Esophagus muscularis mucosa (tissue), 4 donors: ENCODE measurements around the gene VWA1. TPM values are rescaled to one million over a fixed set of nuclear protein-coding genes. Genes with fewer than 3 reads are reported as not detected.
"Not testable (repeated sequence)": the region's sequence is repeated elsewhere in the genome, so short reads cannot be mapped to it uniquely, and the experiment has no call there.

Source experiments
- DNase-seq: peaks from one replicate; pipeline ENCODE4 v3.0.0-alpha.2; 2017; ENCODE audit errors: extremely low spot score
- H3K27ac ChIP-seq, 4 donors: fragments of 200-600 bp; sonication (generic); replicated peaks in 1 of 4; 1 replicate in 3 of 4; 2 replicates in 1 of 4; pipeline ENCODE4 v1.5.1; 2016 to 2019; ENCODE audit warnings: mild to moderate bottlenecking in 1 of 4
- H3K27me3 ChIP-seq, 4 donors: fragments of 200-600 bp; sonication (generic); one replicate each; pipeline versions ENCODE4 v1.5.1 to v1.6.0; 2016 to 2019
- H3K36me3 ChIP-seq, 4 donors: fragments of 200-600 bp; sonication (generic); one replicate each; pipeline ENCODE4 v1.5.1; 2016 to 2019
- H3K4me1 ChIP-seq, 4 donors: fragments of 200-600 bp; sonication (generic); one replicate each; pipeline ENCODE4 v1.5.1; 2016 to 2019
- H3K4me3 ChIP-seq, 4 donors: fragments of 200-600 bp; sonication (generic); 1 replicate in 2 of 4; 2 replicates in 2 of 4; pipeline ENCODE4 v1.5.1; 2016 to 2019; ENCODE audit warnings: mild to moderate bottlenecking in 4 of 4, moderate library complexity in 1 of 4
- H3K9me3 ChIP-seq, 4 donors: fragments of 200-600 bp; sonication (generic); 1 replicate in 3 of 4; 2 replicates in 1 of 4; pipeline ENCODE4 v1.5.1; 2016 to 2019
- CTCF ChIP-seq, 3 experiments: fragments of 200-600 bp in 2 of 3; fragments of 450-650 bp in 1 of 3; sonication (generic) in 2 of 3; IDR thresholded peaks; one replicate each; pipeline ENCODE4 v1.5.1; 2017 to 2019; ENCODE audit warnings: antibody characterized with exemption in 3 of 3, mild to moderate bottlenecking in 2 of 3, moderate library complexity in 1 of 3
- EP300 ChIP-seq: sonication (generic); formaldehyde crosslinking; IDR thresholded peaks from one replicate; pipeline ENCODE4 v1.6.1; 2017; ENCODE audit warnings: antibody characterized with exemption
- POLR2A ChIP-seq: fragments of 450-650 bp; IDR thresholded peaks from one replicate; pipeline ENCODE4 v1.6.1; 2017; ENCODE audit warnings: antibody characterized with exemption, moderate library complexity, mild to moderate bottlenecking, low read depth
- POLR2AphosphoS5 ChIP-seq, 2 donors: sonication (generic); formaldehyde crosslinking; IDR thresholded peaks; one replicate each; pipeline ENCODE4 v1.6.1; 2017; ENCODE audit warnings: antibody characterized with exemption in 2 of 2
- WGBS: methylation state at CpG from one replicate; pipeline ENCODE4 v1.1.5; 2018; 5-methylcytosine and 5-hydroxymethylcytosine counted together
- intact Hi-C: fragments of 100-400 bp; cut with DNase I; formaldehyde crosslinking; loops from one replicate; pipeline ENCODE4 v1.15.1; 2023
- total RNA-seq, 4 donors: library from RNA; depleted of rRNA; stranded (reverse); fragments of >200 nt; gene quantifications; one replicate each; pipeline versions ENCODE4 v1.1.0 to v1.2.1, GENCODE V29; 2016

The VWA1 gene
- total RNA-seq, 4 donors from 2014 or later = 99.7 to 168 (median 116) TPM

- 12% methylated on average over 16 of the region's 16 CpGs for WGBS
- Histone ChIP-seq H3K9me3 (no peaks in the 10 kb centered on the region), H3K4me1 (peaks cover 21 to 33% (median 25%) of the 10 kb centered on the region in 4 donors), H3K4me3 (peak overlapping the region; percentile 80 to 89 (median 83)), H3K27ac (peak overlapping the region; percentile 84 to 88 (median 86)), H3K36me3 (no peaks in the 10 kb centered on the region), H3K27me3 (no peaks in the 10 kb centered on the region)
- TF ChIP-seq POLR2AphosphoS5 (IDR thresholded peaks at IDR 0.05) (no peak), CTCF (IDR thresholded peaks at IDR 0.05) (no peak), EP300 (no peak)
- intact Hi-C loops = no loop called here
- no peak for DNase-seq
Observed at GRCh38 chr1:1470626-1471388, 35.3 kb downstream of the VWA1 start.

- intact Hi-C loops = no loop called here
- Histone ChIP-seq H3K36me3 (peaks cover 0 to 1% (median 0%) of the 10 kb centered on the region in 4 donors), H3K27me3 (no peaks in the 10 kb centered on the region), H3K4me1 (peaks cover 21 to 33% (median 25%) of the 10 kb centered on the region in 4 donors), H3K4me3 (peak within 1 kb of the TSS; percentile 80 to 89 (median 83)), H3K9me3 (no peaks in the 10 kb centered on the region), H3K27ac (peak within 1 kb of the TSS; percentile 84 to 88 (median 86))
- no peak for TF ChIP-seq EP300
- peak; percentile 87 to 95 for TF ChIP-seq POLR2AphosphoS5 (IDR thresholded peaks at IDR 0.05)
- TF ChIP-seq CTCF (IDR thresholded peaks at IDR 0.05) = peak in 1 of 3 experiments; percentile 21
- no peak for TF ChIP-seq POLR2A
- WGBS = 0% methylated on average over 29 of the region's 87 CpGs
- peak; percentile 98 for DNase-seq
Observed at GRCh38 chr1:1471389-1472052, 36.0 kb downstream of the VWA1 start, which contains the start of gene ATAD3B. TSS of gene ATAD3B (plus strand) at chr1:1471765. CDS start at chr1:1471885, 120 bp downstream.

GRCh38 chr1:1472053-1472876, 36.8 kb downstream of the VWA1 start:
- WGBS = 14% methylated on average over 11 of the region's 65 CpGs
- H3K36me3 ChIP-seq, intact Hi-C loops, DNase-seq, H3K9me3 ChIP-seq, H3K27me3 ChIP-seq: not testable (repeated sequence)
- peak overlapping the region; percentile 80 to 89 (median 83) for H3K4me3 ChIP-seq
- peaks cover 21 to 33% (median 25%) of the 10 kb centered on the region in 4 donors for H3K4me1 ChIP-seq
- peak overlapping the region; percentile 84 to 88 (median 86) for H3K27ac ChIP-seq

- H3K4me3 ChIP-seq, H3K27me3 ChIP-seq, H3K27ac ChIP-seq, H3K9me3 ChIP-seq, intact Hi-C loops, DNase-seq: not testable (repeated sequence)
- H3K4me1 ChIP-seq = peaks cover 15 to 23% (median 18%) of the 10 kb centered on the region in 4 donors
- peaks cover 21 to 42% (median 33%) of the 10 kb centered on the region in 4 donors for H3K36me3 ChIP-seq
- WGBS = no CpG with 5 or more reads among the region's 17 CpGs
Observed at GRCh38 chr1:1476011-1476410, 40.5 kb downstream of the VWA1 start.

- no peaks in the 10 kb centered on the region for H3K27me3 ChIP-seq
- TF ChIP-seq POLR2AphosphoS5 (IDR thresholded peaks at IDR 0.05) (no peak), POLR2A (no peak), CTCF (IDR thresholded peaks at IDR 0.05) (no peak), EP300 (no peak)
- peaks cover 15 to 22% (median 17%) of the 10 kb centered on the region in 4 donors for H3K4me1 ChIP-seq
- no peak overlapping the region for H3K27ac ChIP-seq
- H3K36me3 ChIP-seq = peaks cover 24 to 49% (median 39%) of the 10 kb centered on the region in 4 donors
- no peak for DNase-seq
- no peaks in the 10 kb centered on the region for H3K9me3 ChIP-seq
- intact Hi-C loops = no loop called here
- H3K4me3 ChIP-seq = no peak overlapping the region
- 94% methylated on average over 22 of the region's 22 CpGs for WGBS
Observed at GRCh38 chr1:1477206-1477605, 41.7 kb downstream of the VWA1 start.
